WTC11 (cell line): ENCODE data around the gene TFAP2E. TPM values are rescaled to one million over a fixed set of nuclear protein-coding genes. Genes with fewer than 3 reads are reported as not detected.

Experiments used
- ATAC-seq: fragments of 200-7000 bp; cut with Tn5 transposase; 2 replicates; pipeline ENCODE4 v1.10.0; 2021; ENCODE audit warnings: mild to moderate bottlenecking, moderate library complexity
- CTCF ChIA-PET: fragments of 300-600 bp; sonication (Branson Sonifier 250); formaldehyde crosslinking; loops from one replicate; lab custom pipeline; 2021; ENCODE audit warnings: antibody characterized with exemption; lab: Charles Lee
- POLR2A ChIA-PET: fragments of 350-600 bp; sonication (Branson Sonifier 250); formaldehyde crosslinking; loops from one replicate; lab custom pipeline; 2021; ENCODE audit warnings: antibody characterized with exemption; lab: Charles Lee
- DNase-seq: peaks from one replicate; pipeline ENCODE4 v3.0.0; 2021; ENCODE audit warnings: low spot score
- H3K27ac Mint-ChIP-seq: 2 replicates; pipeline ENCODE4 v1.8.0; 2021; ENCODE audit warnings: mixed read lengths
- H3K27me3 Mint-ChIP-seq: 2 replicates; pipeline ENCODE4 v1.8.0; 2021; ENCODE audit warnings: low read depth, mild to moderate bottlenecking, moderate library complexity, mixed read lengths
- H3K36me3 Mint-ChIP-seq: 2 replicates; pipeline ENCODE4 v1.8.0; 2021; ENCODE audit warnings: mixed read lengths
- H3K4me1 Mint-ChIP-seq: 2 replicates; pipeline ENCODE4 v1.8.0; 2022; ENCODE audit warnings: mixed read lengths
- H3K4me3 Mint-ChIP-seq: 2 replicates; pipeline ENCODE4 v1.8.0; 2021; ENCODE audit warnings: mild to moderate bottlenecking, moderate library complexity, mixed read lengths
- H3K9me3 Mint-ChIP-seq: 2 replicates; pipeline ENCODE4 v1.8.0; 2021; ENCODE audit warnings: mixed read lengths
- CBFB ChIP-seq: sonication (generic); formaldehyde crosslinking; IDR thresholded peaks from 2 replicates; pipeline ENCODE4 v1.8.1; 2022; ENCODE audit warnings: mild to moderate bottlenecking, low read depth, missing genetic modification reagents
- ESRRA ChIP-seq: sonication (generic); formaldehyde crosslinking; IDR thresholded peaks from 2 replicates; pipeline ENCODE4 v1.8.1; 2022; ENCODE audit warnings: mild to moderate bottlenecking, missing genetic modification reagents, borderline replicate concordance
- GTF2I ChIP-seq: fragments of 250-450 bp; sonication (Bioruptor Pico); conservative IDR thresholded peaks from 2 replicates; pipeline ENCODE4 v1.4.0; 2021; ENCODE audit warnings: mild to moderate bottlenecking
- JAZF1 ChIP-seq: fragments of 250-450 bp; sonication (Bioruptor Pico); IDR thresholded peaks from 2 replicates; pipeline ENCODE4 v1.9.0; 2021; ENCODE audit warnings: moderate library complexity, mild to moderate bottlenecking, inconsistent platforms
- KAT7 ChIP-seq: sonication (generic); formaldehyde crosslinking; IDR thresholded peaks from 2 replicates; pipeline ENCODE4 v1.8.1; 2023; ENCODE audit warnings: missing genetic modification reagents, mild to moderate bottlenecking, borderline replicate concordance
- MAX ChIP-seq: sonication (generic); formaldehyde crosslinking; IDR thresholded peaks from 2 replicates; pipeline ENCODE4 v1.8.0; 2022; ENCODE audit warnings: mild to moderate bottlenecking, missing genetic modification reagents
- MXD4 ChIP-seq: fragments of 250-450 bp; sonication (Bioruptor Pico); IDR thresholded peaks from 2 replicates; pipeline ENCODE4 v1.8.0; 2021; ENCODE audit warnings: mild to moderate bottlenecking, moderate library complexity, borderline replicate concordance
- MYBL2 ChIP-seq: sonication (generic); formaldehyde crosslinking; IDR thresholded peaks from 2 replicates; pipeline ENCODE4 v1.8.1; 2023; ENCODE audit warnings: mild to moderate bottlenecking, moderate library complexity, missing genetic modification reagents
- TCF7 ChIP-seq: sonication (generic); formaldehyde crosslinking; IDR thresholded peaks from 2 replicates; pipeline ENCODE4 v1.8.0; 2022; ENCODE audit warnings: mild to moderate bottlenecking, low read depth, missing genetic modification reagents, moderate library complexity
- USF2 ChIP-seq: sonication (generic); formaldehyde crosslinking; IDR thresholded peaks from 2 replicates; pipeline ENCODE4 v1.8.1; 2023; ENCODE audit warnings: mild to moderate bottlenecking, missing genetic modification reagents, moderate library complexity
- ZNF219 ChIP-seq: sonication (generic); formaldehyde crosslinking; IDR thresholded peaks from 2 replicates; pipeline ENCODE4 v1.8.0; 2023; ENCODE audit warnings: missing genetic modification reagents, mild to moderate bottlenecking, borderline replicate concordance
- ZNF317 ChIP-seq: sonication (generic); formaldehyde crosslinking; IDR thresholded peaks from 2 replicates; pipeline ENCODE4 v1.8.1; 2023; ENCODE audit warnings: low read depth, mild to moderate bottlenecking, moderate library complexity, missing genetic modification reagents, borderline replicate concordance
- ZNF425 ChIP-seq: fragments of 250-450 bp; sonication (Bioruptor Pico); conservative IDR thresholded peaks from 2 replicates; pipeline ENCODE4 v1.9.0; 2021; ENCODE audit warnings: mild to moderate bottlenecking
- ZNF532 ChIP-seq: fragments of 250-450 bp; sonication (Bioruptor Pico); IDR thresholded peaks from 2 replicates; pipeline ENCODE4 v1.9.0; 2021; ENCODE audit warnings: mild to moderate bottlenecking, borderline replicate concordance
- total RNA-seq: library from RNA; stranded (reverse); gene quantifications from 3 replicates; pipeline ENCODE4 v1.2.3, GENCODE V29; 2021
- TF ChIP-seq, protein P1 (sequence below): sonication (generic); formaldehyde crosslinking; IDR thresholded peaks from 2 replicates; pipeline ENCODE4 v1.8.1; 2022; ENCODE audit warnings: missing genetic modification reagents, borderline replicate concordance
- TF ChIP-seq, protein P2 (sequence below): sonication (generic); formaldehyde crosslinking; IDR thresholded peaks from 2 replicates; pipeline ENCODE4 v1.8.0; 2023; ENCODE audit warnings: mild to moderate bottlenecking, missing genetic modification reagents
- TF ChIP-seq, protein P3 (sequence below): sonication (generic); formaldehyde crosslinking; IDR thresholded peaks from 2 replicates; pipeline ENCODE4 v1.8.0; 2023; ENCODE audit warnings: missing genetic modification reagents, mild to moderate bottlenecking, borderline replicate concordance

Gene TFAP2E
- total RNA-seq, 1 experiment from 2014 or later: 1.7 TPM

GRCh38 chr1:35577071-35577998, 4.2 kb downstream of the TFAP2E start (continued):
- TF ChIP-seq, protein P1, sequence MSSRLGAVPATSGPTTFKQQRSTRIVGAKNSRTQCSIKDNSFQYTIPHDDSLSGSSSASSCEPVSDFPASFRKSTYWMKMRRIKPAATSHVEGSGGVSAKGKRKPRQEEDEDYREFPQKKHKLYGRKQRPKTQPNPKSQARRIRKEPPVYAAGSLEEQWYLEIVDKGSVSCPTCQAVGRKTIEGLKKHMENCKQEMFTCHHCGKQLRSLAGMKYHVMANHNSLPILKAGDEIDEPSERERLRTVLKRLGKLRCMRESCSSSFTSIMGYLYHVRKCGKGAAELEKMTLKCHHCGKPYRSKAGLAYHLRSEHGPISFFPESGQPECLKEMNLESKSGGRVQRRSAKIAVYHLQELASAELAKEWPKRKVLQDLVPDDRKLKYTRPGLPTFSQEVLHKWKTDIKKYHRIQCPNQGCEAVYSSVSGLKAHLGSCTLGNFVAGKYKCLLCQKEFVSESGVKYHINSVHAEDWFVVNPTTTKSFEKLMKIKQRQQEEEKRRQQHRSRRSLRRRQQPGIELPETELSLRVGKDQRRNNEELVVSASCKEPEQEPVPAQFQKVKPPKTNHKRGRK (CRISPR knock-in tag): no peak
- TF ChIP-seq, protein P2, sequence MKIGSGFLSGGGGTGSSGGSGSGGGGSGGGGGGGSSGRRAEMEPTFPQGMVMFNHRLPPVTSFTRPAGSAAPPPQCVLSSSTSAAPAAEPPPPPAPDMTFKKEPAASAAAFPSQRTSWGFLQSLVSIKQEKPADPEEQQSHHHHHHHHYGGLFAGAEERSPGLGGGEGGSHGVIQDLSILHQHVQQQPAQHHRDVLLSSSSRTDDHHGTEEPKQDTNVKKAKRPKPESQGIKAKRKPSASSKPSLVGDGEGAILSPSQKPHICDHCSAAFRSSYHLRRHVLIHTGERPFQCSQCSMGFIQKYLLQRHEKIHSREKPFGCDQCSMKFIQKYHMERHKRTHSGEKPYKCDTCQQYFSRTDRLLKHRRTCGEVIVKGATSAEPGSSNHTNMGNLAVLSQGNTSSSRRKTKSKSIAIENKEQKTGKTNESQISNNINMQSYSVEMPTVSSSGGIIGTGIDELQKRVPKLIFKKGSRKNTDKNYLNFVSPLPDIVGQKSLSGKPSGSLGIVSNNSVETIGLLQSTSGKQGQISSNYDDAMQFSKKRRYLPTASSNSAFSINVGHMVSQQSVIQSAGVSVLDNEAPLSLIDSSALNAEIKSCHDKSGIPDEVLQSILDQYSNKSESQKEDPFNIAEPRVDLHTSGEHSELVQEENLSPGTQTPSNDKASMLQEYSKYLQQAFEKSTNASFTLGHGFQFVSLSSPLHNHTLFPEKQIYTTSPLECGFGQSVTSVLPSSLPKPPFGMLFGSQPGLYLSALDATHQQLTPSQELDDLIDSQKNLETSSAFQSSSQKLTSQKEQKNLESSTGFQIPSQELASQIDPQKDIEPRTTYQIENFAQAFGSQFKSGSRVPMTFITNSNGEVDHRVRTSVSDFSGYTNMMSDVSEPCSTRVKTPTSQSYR (CRISPR knock-in tag): peak; percentile 65; the same call in 1 of the 2 replicates
- TF ChIP-seq MAX (peak; percentile 83), ZNF425 (CRISPR knock-in tag) (no peak), USF2 (CRISPR knock-in tag) (peak; percentile 8; the same call in 1 of the 2 replicates), ESRRA (CRISPR knock-in tag) (0 out of 2 replicates have a peak, but pooled peaks have one; percentile 18), CBFB (CRISPR knock-in tag) (no peak; the same call in 1 of the 2 replicates)

DNA sequence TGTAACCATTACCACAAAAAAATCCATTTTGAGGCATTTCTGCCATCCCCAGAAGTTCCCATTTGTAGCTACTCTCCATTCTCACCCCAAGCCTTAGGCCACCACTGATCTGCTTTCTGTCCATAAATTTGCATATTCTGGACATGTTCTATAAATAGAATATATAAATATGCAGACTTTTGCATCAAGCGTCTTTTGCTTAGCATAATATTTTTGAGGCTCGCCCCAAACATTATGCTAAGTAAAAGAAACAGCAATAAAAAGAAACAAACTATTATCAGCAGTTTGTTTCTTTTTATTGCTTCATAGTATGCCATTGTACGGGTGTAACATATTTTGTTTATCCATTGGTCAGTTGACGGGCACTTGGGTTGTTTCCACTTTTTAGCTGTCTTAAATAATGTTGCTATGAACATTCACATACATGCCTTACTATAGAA, 7.9 kb downstream of the TFAP2E start:
- H3K27ac Mint-ChIP-seq: no peak overlapping the region
- no peaks in the 10 kb centered on the region for H3K9me3 Mint-ChIP-seq
- H3K27me3 Mint-ChIP-seq: peaks cover 44% of the 10 kb centered on the region
- ChIA-PET POLR2A (no interaction called here), CTCF (interaction anchor here (1.7 kb wide), 1 partner anchor 135 kb away, joined by 5 read pairs; no protein-coding TSS in a partner anchor)
- ATAC-seq (no peak), DNase-seq (no peak)
- no peak overlapping the region for H3K4me3 Mint-ChIP-seq
- H3K4me1 Mint-ChIP-seq: peaks cover 17% of the 10 kb centered on the region
- H3K36me3 Mint-ChIP-seq: no peaks in the 10 kb centered on the region
- TF ChIP-seq ZNF219 (CRISPR knock-in tag) (no peak), TCF7 (CRISPR knock-in tag) (no peak), ZNF317 (CRISPR knock-in tag) (no peak), MYBL2 (CRISPR knock-in tag) (no peak), ZNF532 (no peak), GTF2I (CRISPR knock-in tag) (no peak), JAZF1 (CRISPR knock-in tag) (no peak), KAT7 (CRISPR knock-in tag) (no peak), MXD4 (CRISPR knock-in tag) (no peak)
- TF ChIP-seq, protein P3, sequence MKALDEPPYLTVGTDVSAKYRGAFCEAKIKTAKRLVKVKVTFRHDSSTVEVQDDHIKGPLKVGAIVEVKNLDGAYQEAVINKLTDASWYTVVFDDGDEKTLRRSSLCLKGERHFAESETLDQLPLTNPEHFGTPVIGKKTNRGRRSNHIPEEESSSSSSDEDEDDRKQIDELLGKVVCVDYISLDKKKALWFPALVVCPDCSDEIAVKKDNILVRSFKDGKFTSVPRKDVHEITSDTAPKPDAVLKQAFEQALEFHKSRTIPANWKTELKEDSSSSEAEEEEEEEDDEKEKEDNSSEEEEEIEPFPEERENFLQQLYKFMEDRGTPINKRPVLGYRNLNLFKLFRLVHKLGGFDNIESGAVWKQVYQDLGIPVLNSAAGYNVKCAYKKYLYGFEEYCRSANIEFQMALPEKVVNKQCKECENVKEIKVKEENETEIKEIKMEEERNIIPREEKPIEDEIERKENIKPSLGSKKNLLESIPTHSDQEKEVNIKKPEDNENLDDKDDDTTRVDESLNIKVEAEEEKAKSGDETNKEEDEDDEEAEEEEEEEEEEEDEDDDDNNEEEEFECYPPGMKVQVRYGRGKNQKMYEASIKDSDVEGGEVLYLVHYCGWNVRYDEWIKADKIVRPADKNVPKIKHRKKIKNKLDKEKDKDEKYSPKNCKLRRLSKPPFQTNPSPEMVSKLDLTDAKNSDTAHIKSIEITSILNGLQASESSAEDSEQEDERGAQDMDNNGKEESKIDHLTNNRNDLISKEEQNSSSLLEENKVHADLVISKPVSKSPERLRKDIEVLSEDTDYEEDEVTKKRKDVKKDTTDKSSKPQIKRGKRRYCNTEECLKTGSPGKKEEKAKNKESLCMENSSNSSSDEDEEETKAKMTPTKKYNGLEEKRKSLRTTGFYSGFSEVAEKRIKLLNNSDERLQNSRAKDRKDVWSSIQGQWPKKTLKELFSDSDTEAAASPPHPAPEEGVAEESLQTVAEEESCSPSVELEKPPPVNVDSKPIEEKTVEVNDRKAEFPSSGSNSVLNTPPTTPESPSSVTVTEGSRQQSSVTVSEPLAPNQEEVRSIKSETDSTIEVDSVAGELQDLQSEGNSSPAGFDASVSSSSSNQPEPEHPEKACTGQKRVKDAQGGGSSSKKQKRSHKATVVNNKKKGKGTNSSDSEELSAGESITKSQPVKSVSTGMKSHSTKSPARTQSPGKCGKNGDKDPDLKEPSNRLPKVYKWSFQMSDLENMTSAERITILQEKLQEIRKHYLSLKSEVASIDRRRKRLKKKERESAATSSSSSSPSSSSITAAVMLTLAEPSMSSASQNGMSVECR (CRISPR knock-in tag): no peak
